ENCODE measurements around the gene DDX42. TPM values are rescaled to one million over a fixed set of nuclear protein-coding genes. Genes with fewer than 3 reads are reported as not detected.
A peak's percentile ranks its signal among the peaks of the same experiment; 100 is the strongest.

DDX42 gene
- total and polyA plus RNA-seq, 9 of the 15 experiments (the other 6 are each of a cell fraction or from before 2014, with no cell fraction given): 16.5 to 149 (median 87.6) TPM

DNA sequence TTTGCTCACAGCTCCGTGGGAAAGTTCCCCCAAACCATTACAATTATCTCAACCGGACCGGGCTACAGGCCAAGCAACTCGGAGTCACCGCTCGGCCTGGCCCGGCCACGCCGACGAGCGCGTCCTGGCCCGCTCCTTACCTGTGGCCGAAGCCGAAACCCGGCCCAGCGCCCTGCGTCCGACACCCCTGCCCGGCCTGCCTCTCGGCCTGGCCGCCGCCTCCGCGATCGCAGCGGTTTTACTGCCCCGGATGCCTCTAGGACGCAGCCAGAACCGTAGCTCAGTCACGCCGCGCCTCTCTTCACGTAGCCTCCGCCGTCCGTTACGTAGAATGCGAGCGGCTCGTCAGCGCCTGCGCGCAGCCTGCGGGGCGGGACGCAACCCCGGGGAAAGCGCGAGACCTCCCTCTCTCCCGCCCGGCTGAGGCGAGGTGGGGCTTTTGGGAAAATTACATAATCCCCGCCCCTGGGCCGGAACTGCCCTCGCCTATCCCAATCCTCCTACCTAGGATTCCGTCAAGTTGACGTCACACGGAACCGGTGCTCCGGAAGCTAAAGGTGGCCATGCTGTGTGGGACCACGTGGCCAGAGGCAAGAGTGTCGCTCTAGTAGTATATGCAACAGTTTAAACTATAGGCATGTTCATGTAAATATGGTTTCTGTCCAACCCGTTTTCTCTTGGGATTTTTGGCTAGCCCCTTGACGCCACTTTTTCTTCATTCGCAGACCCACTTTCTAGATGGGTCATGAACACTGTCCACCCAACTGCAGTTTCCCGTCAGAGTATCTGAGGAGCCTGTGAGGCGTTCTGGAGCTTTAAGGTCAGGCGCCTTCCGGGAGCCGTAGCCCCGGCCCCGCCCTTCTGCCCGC lies 464 bp upstream of the DDX42 start, which contains the start of gene CCDC47 (continued):
- TF ChIP-seq CAMTA2 (CRISPR knock-in tag; conservative IDR thresholded peaks at IDR 0.05): no peak
- TF ChIP-seq, protein P1, sequence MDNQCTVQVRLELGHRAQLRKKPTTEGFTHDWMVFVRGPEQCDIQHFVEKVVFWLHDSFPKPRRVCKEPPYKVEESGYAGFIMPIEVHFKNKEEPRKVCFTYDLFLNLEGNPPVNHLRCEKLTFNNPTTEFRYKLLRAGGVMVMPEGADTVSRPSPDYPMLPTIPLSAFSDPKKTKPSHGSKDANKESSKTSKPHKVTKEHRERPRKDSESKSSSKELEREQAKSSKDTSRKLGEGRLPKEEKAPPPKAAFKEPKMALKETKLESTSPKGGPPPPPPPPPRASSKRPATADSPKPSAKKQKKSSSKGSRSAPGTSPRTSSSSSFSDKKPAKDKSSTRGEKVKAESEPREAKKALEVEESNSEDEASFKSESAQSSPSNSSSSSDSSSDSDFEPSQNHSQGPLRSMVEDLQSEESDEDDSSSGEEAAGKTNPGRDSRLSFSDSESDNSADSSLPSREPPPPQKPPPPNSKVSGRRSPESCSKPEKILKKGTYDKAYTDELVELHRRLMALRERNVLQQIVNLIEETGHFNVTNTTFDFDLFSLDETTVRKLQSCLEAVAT (IDR thresholded peaks at IDR 0.05): peak; percentile 77 to 84; a peak in 2 of 4 replicates
- TF ChIP-seq SMARCE1 (IDR thresholded peaks at IDR 0.05): no peak
- TF ChIP-seq BHLHE40 (IDR thresholded peaks at IDR 0.05; ENCODE audit: low read length): peak; percentile 37; the same call in 1 of the 2 replicates
- TF ChIP-seq ZBTB8A (IDR thresholded peaks at IDR 0.05; ENCODE audit: partially characterized antibody): no peak
- TF ChIP-seq GATA2 (CRISPR knock-in tag; IDR thresholded peaks at IDR 0.05): no peak
- TF ChIP-seq ZNF41 (CRISPR knock-in tag; conservative IDR thresholded peaks at IDR 0.05): 0 out of 2 replicates have a peak, but pooled peaks have one; percentile 34
- TF ChIP-seq CHD1 (IDR thresholded peaks at IDR 0.05; ENCODE audit: low read length): no peak
- TF ChIP-seq JUN (IDR thresholded peaks at IDR 0.05; ENCODE audit: borderline replicate concordance, low read depth, low read length): peak; percentile 88
- peak; percentile 93 for TF ChIP-seq JUN (CRISPR knock-in tag; IDR thresholded peaks at IDR 0.05; ENCODE audit: borderline replicate concordance)
- peak; percentile 94 for TF ChIP-seq ELF1 (tag; IDR thresholded peaks at IDR 0.05)
- TF ChIP-seq NR2C1 (IDR thresholded peaks at IDR 0.05): peak; percentile 100
- peak; percentile 100 for TF ChIP-seq NR2C1 (tag; IDR thresholded peaks at IDR 0.05)
- peak; percentile 73; the same call in 1 of the 2 replicates for TF ChIP-seq ZBTB7A (IDR thresholded peaks at IDR 0.05; ENCODE audit: borderline replicate concordance, control insufficient read depth, low read depth, low read length)
- no peak for TF ChIP-seq ZNF140 (CRISPR knock-in tag; IDR thresholded peaks at IDR 0.05)
- TF ChIP-seq, protein P2, sequence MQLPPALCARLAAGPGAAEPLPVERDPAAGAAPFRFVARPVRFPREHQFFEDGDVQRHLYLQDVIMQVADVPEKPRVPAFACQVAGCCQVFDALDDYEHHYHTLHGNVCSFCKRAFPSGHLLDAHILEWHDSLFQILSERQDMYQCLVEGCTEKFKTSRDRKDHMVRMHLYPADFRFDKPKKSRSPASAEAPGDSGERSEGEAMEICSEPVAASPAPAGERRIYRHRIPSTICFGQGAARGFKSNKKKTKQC (CRISPR knock-in tag; IDR thresholded peaks at IDR 0.05): peak; percentile 44; the same call in 1 of the 2 replicates
- no peak for TF ChIP-seq RUNX1 (IDR thresholded peaks at IDR 0.05; ENCODE audit: low read depth)
- no peak for TF ChIP-seq XRCC3 (IDR thresholded peaks at IDR 0.05)
- TF ChIP-seq, protein P3, sequence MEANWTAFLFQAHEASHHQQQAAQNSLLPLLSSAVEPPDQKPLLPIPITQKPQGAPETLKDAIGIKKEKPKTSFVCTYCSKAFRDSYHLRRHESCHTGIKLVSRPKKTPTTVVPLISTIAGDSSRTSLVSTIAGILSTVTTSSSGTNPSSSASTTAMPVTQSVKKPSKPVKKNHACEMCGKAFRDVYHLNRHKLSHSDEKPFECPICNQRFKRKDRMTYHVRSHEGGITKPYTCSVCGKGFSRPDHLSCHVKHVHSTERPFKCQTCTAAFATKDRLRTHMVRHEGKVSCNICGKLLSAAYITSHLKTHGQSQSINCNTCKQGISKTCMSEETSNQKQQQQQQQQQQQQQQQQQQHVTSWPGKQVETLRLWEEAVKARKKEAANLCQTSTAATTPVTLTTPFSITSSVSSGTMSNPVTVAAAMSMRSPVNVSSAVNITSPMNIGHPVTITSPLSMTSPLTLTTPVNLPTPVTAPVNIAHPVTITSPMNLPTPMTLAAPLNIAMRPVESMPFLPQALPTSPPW (CRISPR knock-in tag; IDR thresholded peaks at IDR 0.05): peak; percentile 90
- TF ChIP-seq FOXP1 (CRISPR knock-in tag; IDR thresholded peaks at IDR 0.05): peak; percentile 37; the same call in 1 of the 2 replicates
- 0 out of 2 replicates have a peak, but pooled peaks have one; percentile 75 for TF ChIP-seq ZNF133 (CRISPR knock-in tag; IDR thresholded peaks at IDR 0.05)
- peak; percentile 56 to 80; a peak in 3 of 4 replicates for TF ChIP-seq MAZ (CRISPR knock-in tag; conservative IDR thresholded peaks at IDR 0.05 in 1 of 2, IDR thresholded peaks at IDR 0.05 in 1 of 2)
- TF ChIP-seq, protein P4, sequence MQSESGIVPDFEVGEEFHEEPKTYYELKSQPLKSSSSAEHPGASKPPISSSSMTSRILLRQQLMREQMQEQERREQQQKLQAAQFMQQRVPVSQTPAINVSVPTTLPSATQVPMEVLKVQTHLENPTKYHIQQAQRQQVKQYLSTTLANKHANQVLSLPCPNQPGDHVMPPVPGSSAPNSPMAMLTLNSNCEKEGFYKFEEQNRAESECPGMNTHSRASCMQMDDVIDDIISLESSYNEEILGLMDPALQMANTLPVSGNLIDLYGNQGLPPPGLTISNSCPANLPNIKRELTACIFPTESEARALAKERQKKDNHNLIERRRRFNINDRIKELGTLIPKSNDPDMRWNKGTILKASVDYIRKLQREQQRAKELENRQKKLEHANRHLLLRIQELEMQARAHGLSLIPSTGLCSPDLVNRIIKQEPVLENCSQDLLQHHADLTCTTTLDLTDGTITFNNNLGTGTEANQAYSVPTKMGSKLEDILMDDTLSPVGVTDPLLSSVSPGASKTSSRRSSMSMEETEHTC (IDR thresholded peaks at IDR 0.05): no peak
- no peak for TF ChIP-seq IRF2 (CRISPR knock-in tag; IDR thresholded peaks at IDR 0.05)
